HG02943 (cell line): ENCODE results near the gene GARNL3.
A peak's percentile ranks its signal among the peaks of the same experiment; 100 is the strongest.

Experiments used
- ATAC-seq: cut with Tn5 transposase; IDR thresholded peaks from one replicate; pipeline ENCODE4 v1.9.1; 2021; ENCODE audit warnings: mild to moderate bottlenecking, low read depth, moderate library complexity; ENCODE audit not compliant: unreplicated experiment

GARNL3 gene, protein sequence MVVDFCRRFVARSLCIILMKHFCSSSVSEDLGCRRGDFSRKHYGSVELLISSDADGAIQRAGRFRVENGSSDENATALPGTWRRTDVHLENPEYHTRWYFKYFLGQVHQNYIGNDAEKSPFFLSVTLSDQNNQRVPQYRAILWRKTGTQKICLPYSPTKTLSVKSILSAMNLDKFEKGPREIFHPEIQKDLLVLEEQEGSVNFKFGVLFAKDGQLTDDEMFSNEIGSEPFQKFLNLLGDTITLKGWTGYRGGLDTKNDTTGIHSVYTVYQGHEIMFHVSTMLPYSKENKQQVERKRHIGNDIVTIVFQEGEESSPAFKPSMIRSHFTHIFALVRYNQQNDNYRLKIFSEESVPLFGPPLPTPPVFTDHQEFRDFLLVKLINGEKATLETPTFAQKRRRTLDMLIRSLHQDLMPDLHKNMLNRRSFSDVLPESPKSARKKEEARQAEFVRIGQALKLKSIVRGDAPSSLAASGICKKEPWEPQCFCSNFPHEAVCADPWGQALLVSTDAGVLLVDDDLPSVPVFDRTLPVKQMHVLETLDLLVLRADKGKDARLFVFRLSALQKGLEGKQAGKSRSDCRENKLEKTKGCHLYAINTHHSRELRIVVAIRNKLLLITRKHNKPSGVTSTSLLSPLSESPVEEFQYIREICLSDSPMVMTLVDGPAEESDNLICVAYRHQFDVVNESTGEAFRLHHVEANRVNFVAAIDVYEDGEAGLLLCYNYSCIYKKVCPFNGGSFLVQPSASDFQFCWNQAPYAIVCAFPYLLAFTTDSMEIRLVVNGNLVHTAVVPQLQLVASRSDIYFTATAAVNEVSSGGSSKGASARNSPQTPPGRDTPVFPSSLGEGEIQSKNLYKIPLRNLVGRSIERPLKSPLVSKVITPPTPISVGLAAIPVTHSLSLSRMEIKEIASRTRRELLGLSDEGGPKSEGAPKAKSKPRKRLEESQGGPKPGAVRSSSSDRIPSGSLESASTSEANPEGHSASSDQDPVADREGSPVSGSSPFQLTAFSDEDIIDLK

DNA sequence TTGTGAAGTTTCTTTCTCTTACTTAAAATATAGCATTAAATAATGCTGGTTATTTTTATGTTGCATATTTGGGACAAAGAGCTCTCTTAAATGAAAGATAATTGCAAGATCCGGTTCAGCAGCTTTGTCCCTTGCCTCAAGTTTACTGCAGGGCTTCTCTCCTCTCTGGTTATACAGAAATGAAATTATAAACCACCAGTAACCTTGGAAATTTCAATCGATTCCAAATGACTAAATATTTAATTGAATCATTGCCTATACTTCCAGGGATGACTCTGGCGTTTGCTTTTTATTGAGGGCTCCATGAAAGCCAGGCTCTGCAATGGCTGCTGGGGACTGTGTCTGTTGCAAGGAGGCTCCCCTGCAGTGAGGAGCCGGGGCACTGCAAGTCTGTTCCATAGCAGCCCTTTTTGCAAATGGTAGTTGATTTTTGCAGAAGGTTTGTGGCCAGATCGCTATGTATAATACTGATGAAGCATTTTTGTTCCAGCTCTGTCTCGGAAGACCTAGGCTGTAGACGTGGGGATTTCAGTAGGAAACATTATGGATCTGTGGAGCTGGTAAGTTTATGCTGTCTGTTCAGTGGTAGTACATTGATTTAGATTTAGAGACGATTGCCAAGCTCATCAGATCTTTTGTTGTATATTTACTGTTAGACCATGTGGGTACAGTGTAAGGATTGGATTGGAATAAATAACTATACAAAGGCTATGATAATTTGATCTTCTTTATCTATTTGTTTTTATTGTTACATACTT lies at the start of gene GARNL3:
Gene GARNL3, plus strand, starts transcription at position 313 of the 758 bp plus-strand sequence. Its CDS starts 104 bp downstream, at position 417.
- ATAC-seq: no peak

DNA sequence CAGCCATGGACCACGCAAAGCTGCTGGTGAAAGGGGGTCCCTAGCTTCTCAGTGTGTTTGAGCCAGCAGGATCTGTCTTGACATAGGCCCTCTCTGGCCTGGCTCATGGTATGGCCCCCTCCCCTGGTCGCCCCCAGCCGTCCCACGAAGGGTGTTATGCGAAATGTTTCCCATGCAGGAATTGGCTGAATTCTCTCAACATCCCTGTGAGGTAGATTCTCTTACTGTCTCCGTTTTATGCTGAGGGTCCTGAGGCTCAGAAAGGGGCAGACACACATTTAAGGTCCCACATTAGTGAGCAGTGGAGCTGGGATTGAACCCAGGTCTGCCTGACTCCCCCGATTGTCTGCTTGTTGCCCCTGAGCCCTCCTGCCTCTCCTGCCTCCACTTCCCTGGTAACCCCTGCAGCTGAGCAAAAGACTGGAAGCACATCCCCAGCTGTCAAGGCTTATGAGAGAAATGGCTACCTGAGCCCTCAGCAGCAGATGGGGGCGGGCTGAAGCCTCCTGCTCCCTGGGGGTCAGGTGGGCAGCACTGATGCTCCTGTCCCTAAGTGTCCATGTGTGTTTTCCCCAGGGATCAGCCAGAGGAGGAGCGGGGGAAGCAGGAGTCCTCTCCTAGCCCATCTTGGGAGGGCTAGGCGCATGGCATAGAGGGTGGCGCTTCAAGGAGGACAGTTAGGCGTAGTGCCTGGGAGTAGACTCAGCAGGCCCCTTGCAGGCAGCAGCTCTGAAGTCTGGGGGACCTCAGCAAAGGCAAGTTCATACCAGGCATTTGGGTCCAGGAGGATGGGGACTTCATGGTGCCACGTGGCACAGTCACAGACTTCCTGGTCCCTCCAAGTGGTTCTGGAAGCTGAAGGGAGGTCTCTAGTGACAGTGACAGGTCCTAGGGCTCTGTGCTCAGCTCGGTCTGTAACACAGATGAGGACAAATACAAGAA lies 49.0 kb upstream of the GARNL3 start:
- no peak for ATAC-seq

DNA sequence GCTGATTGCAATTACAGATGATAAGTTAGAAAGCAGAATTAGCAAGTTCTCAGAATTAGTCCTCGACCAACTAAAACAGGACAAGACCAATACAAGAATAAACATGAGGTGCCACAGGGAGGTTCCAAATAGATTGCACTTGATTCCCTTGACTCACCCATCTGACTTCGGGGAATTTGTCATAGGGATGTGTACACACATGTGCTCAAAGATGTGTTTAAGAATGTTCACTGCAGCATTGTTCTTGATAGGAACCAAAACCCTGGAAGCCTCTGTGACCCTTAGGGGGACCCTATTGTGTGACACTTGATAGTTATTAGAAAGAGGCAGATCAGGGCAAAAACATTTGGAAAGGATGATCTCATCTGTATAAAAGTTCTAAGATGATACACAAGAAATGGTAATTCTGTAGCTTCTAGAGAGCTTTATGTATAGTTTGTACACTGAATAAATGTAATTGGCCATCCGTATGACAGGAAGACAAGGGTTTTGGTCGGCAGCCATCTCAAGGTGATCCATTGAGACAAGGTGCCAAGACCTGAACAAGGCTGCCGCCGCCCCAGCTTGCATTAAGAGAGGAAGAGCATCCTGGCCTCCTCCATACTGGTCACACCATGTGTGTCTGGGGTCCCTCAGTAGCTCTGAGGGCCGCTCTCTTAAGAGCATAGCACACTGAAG lies 48.2 kb upstream of the GARNL3 start:
- ATAC-seq: no peak

DNA sequence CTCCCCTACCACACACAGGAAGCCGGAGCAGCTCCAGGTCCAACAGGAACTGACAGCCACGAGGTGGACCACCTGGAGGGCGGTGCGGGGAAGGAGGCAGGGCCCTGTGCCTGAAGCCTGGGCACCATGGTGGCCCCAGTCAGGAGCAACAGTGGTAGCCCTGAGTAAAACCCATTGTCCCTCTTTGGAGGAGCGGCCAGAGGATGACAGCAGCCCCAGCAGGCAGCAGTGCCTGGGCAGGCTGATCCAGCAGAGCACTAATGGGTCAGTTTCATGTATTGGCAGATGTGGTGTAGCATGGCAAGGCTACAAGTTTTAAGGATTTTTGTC lies 47.7 kb upstream of the GARNL3 start:
- no peak for ATAC-seq

DNA sequence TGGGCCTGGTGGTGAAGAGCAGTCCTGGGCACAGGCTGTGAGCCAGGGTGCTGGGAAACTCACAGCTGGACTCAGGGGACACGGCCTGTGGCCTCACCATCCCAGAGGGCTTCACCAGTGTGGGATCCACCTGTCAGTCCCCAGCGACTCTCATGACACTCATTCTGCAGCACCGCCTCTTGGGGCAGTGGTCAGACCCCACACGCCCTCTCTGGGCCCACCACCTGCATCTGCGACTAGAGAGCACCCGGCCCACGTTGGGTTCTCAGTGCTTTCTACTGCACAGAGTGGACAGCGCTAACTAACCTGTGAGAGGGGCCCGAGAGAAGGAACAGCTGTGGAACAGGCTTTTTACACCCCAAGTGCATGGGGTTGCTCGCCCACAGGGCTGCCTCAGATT lies 45.8 kb upstream of the GARNL3 start:
- ATAC-seq: no peak

DNA sequence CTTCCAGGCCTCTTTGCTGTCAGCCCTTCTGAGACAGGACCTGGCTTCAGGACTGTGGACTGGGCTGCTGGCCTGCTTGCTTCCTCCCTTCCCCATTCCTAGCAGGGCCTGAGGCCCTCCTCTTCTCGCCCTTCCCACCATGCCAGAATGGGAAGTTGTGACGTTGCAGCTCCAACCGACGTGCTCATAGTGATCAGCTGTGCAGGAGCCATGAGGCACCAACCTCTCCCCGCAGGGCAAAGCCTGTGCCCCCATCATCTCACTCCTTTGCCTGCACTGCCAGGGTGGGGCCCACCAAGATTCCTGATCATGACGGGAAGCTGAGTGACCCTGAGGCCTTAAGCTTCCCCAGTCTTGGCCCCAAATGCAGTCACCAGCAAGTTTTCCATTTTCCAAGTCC lies 45.1 kb upstream of the GARNL3 start:
- no peak for ATAC-seq

DNA sequence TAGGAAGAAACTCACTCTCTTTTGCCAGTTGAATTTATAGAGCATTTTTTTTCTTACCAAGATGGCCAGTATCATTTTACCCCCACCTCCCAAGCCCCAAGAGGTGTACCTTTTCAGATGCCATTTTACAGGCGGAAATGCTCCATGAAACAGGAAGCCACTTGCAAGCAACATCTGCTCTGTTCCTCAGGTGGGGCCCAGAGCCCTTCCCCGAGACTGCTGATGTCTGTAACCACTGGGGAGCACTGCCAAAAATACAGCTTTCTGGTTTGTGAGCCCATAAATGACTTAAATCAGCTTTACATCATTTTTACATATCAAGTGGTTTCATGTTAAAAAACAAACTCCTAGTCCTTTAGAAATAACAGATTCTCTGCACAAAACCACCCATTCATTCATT lies 42.9 kb upstream of the GARNL3 start:
- ATAC-seq: no peak

DNA sequence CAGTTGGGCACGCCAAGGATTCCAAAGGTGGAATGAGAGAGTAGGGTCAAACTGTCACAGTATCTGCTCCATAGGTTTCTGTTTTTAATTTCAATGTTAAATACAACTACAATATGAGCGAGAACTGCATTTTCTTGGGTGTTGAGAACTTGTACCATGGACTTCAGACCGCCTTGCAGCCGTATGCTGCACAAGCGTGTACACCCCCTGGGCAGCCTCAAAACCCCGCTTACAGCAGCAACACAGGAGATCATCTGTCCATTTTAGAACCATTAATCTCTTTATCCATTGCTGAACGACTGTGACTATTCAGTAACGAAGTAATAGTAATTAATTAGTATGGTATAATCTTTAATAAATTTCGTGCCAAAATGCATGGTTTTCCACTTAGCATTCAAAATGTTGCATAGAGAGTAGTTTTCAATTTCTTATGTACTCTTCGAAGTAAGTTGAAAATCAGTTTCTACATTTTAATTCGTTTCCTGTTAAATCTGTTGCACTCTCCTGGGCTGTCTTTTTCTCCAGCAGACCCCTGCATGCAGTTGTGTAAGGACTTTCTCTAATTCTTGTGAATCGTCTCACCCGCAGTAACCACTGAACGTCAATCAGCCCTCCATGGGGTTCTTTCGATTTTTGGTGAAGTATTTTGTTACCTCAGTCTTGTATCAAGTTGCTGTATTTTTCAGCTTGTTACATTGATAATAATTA lies 42.0 kb upstream of the GARNL3 start:
- no peak for ATAC-seq

DNA sequence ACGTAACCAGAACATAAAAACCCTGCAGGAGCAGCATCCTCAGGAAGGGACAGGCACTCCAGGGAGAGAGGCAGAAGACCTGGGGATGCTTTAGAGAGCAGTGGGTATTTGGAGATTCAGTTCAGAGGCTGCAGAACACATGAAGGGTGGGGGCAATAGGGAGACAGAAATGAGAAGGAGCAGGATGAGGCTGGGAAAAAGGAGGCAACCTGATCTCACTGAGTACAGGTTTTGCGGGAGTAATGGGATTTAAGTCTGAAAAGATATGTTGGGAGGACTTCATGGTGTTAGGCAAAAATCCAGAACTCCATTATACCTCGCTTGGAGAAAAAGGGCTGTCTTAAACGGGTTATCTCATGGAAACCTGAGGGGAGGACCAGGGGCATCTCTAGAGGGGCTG lies 41.3 kb upstream of the GARNL3 start:
- no peak for ATAC-seq

DNA sequence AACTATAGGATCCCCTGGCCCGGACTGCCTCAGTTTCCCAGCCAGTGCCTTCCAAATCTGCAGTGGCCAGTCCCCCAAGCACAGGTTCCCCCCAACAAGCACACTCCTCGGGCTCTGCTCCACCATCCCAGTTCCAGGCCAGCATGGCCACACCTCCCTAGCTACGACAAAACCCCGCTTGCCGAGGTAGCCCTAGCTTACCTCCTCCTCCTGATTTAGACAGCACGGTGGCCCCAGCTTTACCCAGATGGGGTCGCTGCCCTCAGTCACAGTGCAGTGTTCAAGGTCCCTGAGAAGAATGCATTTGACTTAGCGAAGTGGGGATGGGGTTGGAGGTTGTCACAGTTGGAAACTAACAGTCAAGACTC lies 40.8 kb upstream of the GARNL3 start:
- no peak for ATAC-seq

DNA sequence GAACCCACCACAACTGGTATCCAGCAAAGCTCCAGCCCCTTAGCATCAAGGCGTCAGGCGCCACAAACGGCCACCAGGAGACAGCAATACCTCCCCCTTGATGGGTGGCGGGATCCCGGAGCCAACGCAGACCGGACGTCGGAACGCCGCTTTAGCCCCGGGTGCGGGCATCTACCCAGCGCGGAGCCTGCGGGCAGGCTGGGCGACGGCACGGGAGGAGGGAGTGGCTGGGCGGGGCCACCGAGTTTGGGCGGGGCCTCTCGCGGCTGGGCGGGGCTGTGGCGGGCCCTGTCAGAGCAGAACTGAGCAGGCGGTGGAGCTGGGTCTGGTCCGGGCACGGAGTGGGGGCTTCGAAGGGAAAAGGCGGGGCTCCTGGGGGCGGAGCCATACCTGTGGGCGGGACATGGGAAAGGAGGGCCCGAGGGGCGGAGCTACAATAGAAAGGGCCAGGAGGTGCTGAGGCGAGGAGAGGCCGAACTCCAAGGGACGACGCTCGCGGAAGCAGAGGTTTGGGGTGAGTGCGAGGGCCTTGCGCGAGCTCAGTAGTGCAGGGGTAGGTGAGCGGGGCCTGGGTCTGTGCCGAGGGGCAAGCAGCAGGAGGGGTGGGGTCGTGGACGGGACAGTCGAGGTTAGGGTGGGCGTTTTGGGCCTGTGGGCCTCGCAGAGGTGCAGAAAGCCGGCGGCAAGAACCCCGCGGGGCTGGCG lies 40.2 kb upstream of the GARNL3 start:
- ATAC-seq: peak; percentile 51

DNA sequence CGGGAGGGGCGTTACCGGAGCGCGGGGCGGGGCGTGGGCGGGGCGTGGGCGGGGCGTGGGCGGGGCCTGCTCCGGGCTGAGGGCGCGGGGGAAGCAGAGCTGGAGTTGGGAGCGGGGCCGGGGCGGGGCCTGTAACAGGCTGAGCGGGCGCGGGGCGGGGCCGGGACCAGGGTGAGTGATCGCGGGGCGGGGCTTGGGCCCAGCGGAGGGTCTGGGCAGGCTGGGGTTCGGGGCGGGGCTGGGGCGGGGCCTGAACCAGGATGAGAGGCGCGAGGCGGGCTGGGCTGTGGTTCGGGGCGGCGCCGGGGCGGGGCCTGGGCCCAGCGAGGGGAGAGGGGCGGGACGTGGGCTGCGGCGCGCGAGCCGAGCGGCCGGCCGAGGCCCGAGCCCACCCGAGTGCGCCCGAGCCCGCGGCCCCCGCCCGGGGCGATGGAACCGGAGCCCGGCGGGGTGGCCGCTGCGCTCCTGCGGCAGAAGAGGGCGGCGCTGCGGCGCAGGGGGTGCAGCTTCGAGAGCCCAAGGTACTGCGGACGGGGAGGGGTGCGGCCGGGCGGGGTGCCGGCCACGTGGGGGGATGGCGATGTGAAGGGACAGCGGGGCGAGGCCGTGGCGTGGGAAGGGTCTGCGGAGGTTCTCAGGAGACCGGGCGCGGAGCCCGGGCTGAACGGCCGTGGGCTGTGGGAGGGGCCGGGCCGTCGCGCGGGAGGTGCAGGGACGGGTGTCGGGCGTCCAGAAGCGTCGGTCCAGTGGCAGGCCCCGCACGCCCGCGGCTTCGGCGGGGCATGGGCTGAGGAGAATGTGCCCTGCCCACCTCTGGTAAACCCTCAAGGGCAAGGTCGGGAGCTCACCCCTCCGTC lies 39.5 kb upstream of the GARNL3 start:
- ATAC-seq: peak; percentile 37

DNA sequence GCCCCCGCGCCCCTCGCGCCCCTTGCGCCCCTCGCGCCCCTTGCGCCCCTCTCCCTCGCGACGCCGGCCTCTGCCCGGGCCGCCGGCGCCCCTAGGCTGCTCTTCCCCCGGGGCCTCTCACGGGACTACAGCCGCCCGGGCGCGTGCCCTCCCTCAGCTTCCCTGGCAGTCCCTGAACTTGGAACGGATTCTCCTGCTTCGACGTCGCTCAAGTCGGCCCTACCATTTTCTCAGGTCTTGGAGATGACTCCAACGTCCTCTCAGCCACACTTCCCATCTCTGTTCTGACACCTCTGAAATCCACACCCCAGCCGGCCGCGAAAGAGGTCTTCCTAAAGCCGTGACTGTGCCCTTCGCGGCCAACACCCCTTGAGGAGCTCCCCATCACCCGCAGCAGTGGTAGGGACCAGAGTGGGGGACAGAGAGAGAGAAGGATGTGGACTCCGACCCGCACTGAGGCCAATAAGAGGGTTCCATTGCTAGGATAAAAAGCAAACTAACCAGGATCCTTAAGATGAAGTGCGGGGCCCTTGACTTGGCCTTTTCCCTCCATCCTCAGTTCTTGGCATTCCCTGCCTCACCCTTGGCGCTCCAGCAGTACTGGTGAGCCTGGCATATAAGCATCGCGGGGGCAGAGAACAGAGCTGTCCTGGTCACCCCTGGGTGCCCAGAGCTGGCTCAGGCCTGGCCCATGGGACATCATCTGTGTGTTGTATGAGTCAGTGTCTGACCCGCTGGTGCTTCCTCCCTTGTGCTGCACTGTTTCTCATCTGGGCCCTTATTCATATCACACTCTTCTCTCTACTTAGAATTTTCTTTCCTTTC lies 38.6 kb upstream of the GARNL3 start:
- ATAC-seq: no peak

DNA sequence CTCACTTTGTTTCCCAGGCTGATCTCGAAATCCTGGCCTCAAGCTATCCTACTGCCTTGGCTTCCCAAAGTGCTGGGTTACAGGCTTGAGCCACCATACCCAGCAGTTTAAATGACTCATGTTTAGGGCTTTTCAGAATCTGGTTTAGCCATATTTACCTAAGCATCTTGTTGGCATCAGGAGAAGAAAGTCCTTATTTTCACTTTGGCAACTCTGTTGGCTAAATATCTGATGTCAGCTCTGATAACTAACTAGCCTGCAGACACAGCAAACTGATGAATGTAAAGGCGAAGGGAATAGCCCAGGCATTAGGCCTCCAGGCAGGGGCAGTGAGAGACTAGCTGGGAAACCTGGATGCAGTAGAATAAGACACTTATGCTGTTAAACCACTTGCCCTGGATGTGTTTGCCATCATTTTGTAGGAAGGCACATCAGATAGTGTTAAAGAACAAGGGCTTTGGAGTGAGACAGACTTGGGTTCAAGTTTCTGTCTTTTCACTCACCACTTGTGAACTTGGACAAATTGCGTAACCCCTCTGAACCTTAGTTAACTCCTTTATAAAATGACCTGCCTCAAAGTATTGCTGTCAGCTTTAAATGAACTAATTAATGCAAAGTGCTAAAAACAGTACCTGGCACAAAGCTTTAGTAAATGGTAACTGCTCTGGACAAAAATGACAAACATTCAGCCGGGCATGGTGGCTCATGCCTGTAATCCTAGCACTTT lies 34.7 kb upstream of the GARNL3 start:
- no peak for ATAC-seq

DNA sequence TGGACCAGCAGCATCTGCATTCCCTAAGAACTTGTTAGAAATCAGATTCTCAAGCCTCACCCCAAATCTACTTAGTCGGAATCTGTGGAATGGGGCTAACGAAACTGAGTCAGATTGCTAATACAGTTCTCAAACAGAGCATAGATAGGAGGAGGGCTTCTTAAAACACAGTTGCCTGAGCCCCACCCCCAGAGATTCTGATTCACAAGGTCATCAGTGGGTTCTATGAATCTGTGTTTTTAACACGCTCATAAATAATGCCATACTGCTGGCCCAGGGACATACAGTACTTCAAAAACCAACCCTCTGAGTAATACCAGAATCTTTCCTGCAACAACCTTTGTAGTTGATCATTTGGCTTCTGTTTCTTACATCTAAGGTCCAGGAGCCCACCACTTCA lies 32.9 kb upstream of the GARNL3 start:
- ATAC-seq: no peak
